ENCODE measurements around the gene SCP2.

- TF ChIP-seq CTCF (IDR thresholded peaks at IDR 0.05) (no peak), ZFX (IDR thresholded peaks at IDR 0.05; ENCODE audit: borderline replicate concordance) (no peak)
These were observed 11.7 kb upstream of the SCP2 start for GRCh38 chr1:52915211-52915854.

Data from 22Rv1 (cell line).